A549 (cell line): ENCODE data around the gene FAS. TPM values are rescaled to one million over a fixed set of nuclear protein-coding genes. Genes with fewer than 3 reads are reported as not detected.

ENCODE experiments used
- ATAC-seq, 2 experiments: fragments of 200-7000 bp in 1 of 2; fragments of >200 bp in 1 of 2; cut with Nextera tagmentation in 1 of 2; cut with Tn5 transposase in 1 of 2; 3 replicates each; pipeline versions ENCODE4 v1.8.0 to v1.9.1; 2018 to 2020; ENCODE audit warnings: mild to moderate bottlenecking in 1 of 2, moderate library complexity in 1 of 2
- CTCF ChIA-PET: fragments of 300-600 bp; sonication (Branson Sonifier 250); formaldehyde crosslinking; extraction: SDS; loops from one replicate; lab custom pipeline; 2021; ENCODE audit warnings: antibody characterized with exemption, inconsistent platforms; lab: Yijun Ruan, JAX
- POLR2A ChIA-PET: fragments of 350-600 bp; formaldehyde crosslinking; extraction: SDS; loops from one replicate; lab custom pipeline; 2021; ENCODE audit warnings: antibody characterized with exemption, inconsistent platforms; lab: Yijun Ruan, JAX
- DNase-seq, 2 experiments: peaks; one replicate each; pipeline versions ENCODE4 v3.0.0 to v3.0.0-alpha.2; 2011 to 2016; ENCODE audit warnings: low read depth in 1 of 2, low spot score in 1 of 2
- FAIRE-seq: peaks from 2 replicates; lab custom pipeline; 2011; peaks lifted over from hg19 to GRCh38; lab: Jason Lieb, UNC
- H3K27ac ChIP-seq, 2 experiments: fragments of >200 bp; sonication (Bioruptor Twin); formaldehyde crosslinking; 3 replicates each; pipeline ENCODE4 v1.5.1; 2016 to 2017
- H3K4me1 ChIP-seq: fragments of >200 bp; sonication (Bioruptor Twin); formaldehyde crosslinking; 3 replicates; pipeline ENCODE4 v1.6.1; 2016
- H3K4me2 ChIP-seq: fragments of >200 bp; sonication (Bioruptor Twin); formaldehyde crosslinking; 3 replicates; pipeline ENCODE4 v1.6.1; 2016
- H3K4me3 ChIP-seq: fragments of >200 bp; sonication (Bioruptor Twin); formaldehyde crosslinking; 3 replicates; pipeline ENCODE4 v1.5.1; 2016
- H3K9me3 ChIP-seq: fragments of >200 bp; sonication (Bioruptor Twin); formaldehyde crosslinking; 3 replicates; pipeline ENCODE4 v1.6.1; 2016
- CEBPB ChIP-seq, 2 experiments: fragments of >200 bp in 1 of 2; sonication (Bioruptor Twin) in 1 of 2; formaldehyde crosslinking in 1 of 2; IDR thresholded peaks; 2 replicates each; pipeline ENCODE4 v1.6.1; 2012 to 2016
- CHD4 ChIP-seq: fragments of 200-600 bp; sonication (generic); IDR thresholded peaks from 2 replicates; pipeline ENCODE4 v1.6.1; 2016; ENCODE audit warnings: antibody characterized with exemption, mild to moderate bottlenecking, borderline replicate concordance
- EHMT2 ChIP-seq: fragments of 200-600 bp; sonication (generic); IDR thresholded peaks from 2 replicates; pipeline ENCODE4 v1.6.1; 2016; ENCODE audit warnings: antibody characterized with exemption, low read depth, mild to moderate bottlenecking, moderate library complexity
- ESRRA ChIP-seq: fragments of 150-350 bp; IDR thresholded peaks from 2 replicates; pipeline ENCODE4 v1.6.1; 2014; ENCODE audit warnings: mild to moderate bottlenecking, low read length, borderline replicate concordance
- FOSL2 ChIP-seq, 2 experiments: fragments of 450-650 bp in 1 of 2; fragments of >200 bp in 1 of 2; sonication (Bioruptor Twin) in 1 of 2; formaldehyde crosslinking; IDR thresholded peaks; 2 replicates each; pipeline versions ENCODE4 v1.5.0 to v1.6.1; 2016 to 2020; ENCODE audit warnings: mild to moderate bottlenecking in 1 of 2, moderate library complexity in 1 of 2
- HDAC2 ChIP-seq: fragments of 200-600 bp; sonication (generic); IDR thresholded peaks from 2 replicates; pipeline ENCODE4 v1.6.1; 2016
- MAFK ChIP-seq: fragments of 450-650 bp; IDR thresholded peaks from 2 replicates; pipeline ENCODE4 v1.6.1; 2014; ENCODE audit not compliant: partially characterized antibody
- MYC ChIP-seq: IDR thresholded peaks from 2 replicates; pipeline ENCODE4 v1.6.1; 2012; ENCODE audit warnings: mild to moderate bottlenecking, inconsistent platforms, low read length, improper control_type of control experiment, borderline replicate concordance
- RAD21 ChIP-seq, 2 experiments: fragments of >200 bp in 1 of 2; sonication (Bioruptor Twin) in 1 of 2; formaldehyde crosslinking in 1 of 2; IDR thresholded peaks in 1 of 2; conservative IDR thresholded peaks in 1 of 2; 2 replicates in 1 of 2; 3 replicates in 1 of 2; pipeline ENCODE4 v1.6.1; 2012 to 2018; ENCODE audit warnings: inconsistent platforms in 1 of 2
- RARB ChIP-seq: fragments of 250-450 bp; sonication (Bioruptor Pico); IDR thresholded peaks from 2 replicates; pipeline ENCODE4 v1.8.0; 2021; ENCODE audit warnings: mild to moderate bottlenecking, moderate library complexity
- ZC3H11A ChIP-seq: fragments of 450-650 bp; IDR thresholded peaks from 2 replicates; pipeline ENCODE4 v1.6.1; 2014; ENCODE audit warnings: antibody characterized with exemption, mild to moderate bottlenecking
- WGBS: methylation state at CpG from one replicate; pipeline ENCODE4 v1.1.6; 2017; ENCODE audit errors: missing lambda C conversion rate; 5-methylcytosine and 5-hydroxymethylcytosine counted together
- polyA plus RNA-seq, 4 experiments: library from polyadenylated mRNA; depleted of rRNA in 3 of 4; stranded (reverse); fragments of >200 nt; fragmentation: RNase III in 1 of 4; extraction: RNeasy Plus Mini Kit Qiagen cat#74134 plus additional on column Dnase treatment in 1 of 4; gene quantifications; 2 replicates in 3 of 4; 3 replicates in 1 of 4; pipeline ENCODE4 v1.2.3, GENCODE V29; 2011 to 2017
- TF ChIP-seq, protein P1 (sequence below): fragments of 250-450 bp; sonication (Bioruptor Pico); IDR thresholded peaks from 2 replicates; pipeline ENCODE4 v1.5.0; 2020; ENCODE audit warnings: low read depth, mild to moderate bottlenecking, moderate library complexity
- TF ChIP-seq, protein P2 (sequence below): IDR thresholded peaks from 2 replicates; pipeline ENCODE4 v1.6.1; 2012
- TF ChIP-seq, protein P3 (sequence below): fragments of >200 bp; sonication (Bioruptor Twin); formaldehyde crosslinking; IDR thresholded peaks from 3 replicates; pipeline ENCODE4 v1.5.1; 2016

The FAS gene
- polyA plus RNA-seq, 2 of the 4 experiments (the other 2 are of a cell fraction), result 21.0 to 29.5 TPM

- CTCF ChIA-PET, result interaction anchor here (1.6 to 4.4 kb wide), 5 partner anchors 12 to 186 kb away, joined by 8 to 90 read pairs (median 44); partner anchors contain the start of gene CH25H
- Histone ChIP-seq H3K4me2 (peak overlapping the region; percentile 60), H3K4me1 (peaks cover 23% of the 10 kb centered on the region), H3K27ac (peak overlapping the region in 1 of 2 experiments; percentile 75; a peak in 3 of 6 replicates), H3K4me3 (no peak overlapping the region), H3K9me3 (no peaks in the 10 kb centered on the region)
- POLR2A ChIA-PET, result no interaction called here
- 18% methylated on average over 8 of the region's 8 CpGs for WGBS
- DNase-seq (peak; percentile 31 to 47), ATAC-seq (peak; percentile 80 to 87; a peak in 5 of 6 replicates), FAIRE-seq (no peak)
- TF ChIP-seq CEBPB (IDR thresholded peaks at IDR 0.05), result peak; percentile 46 to 85; a peak in 3 of 4 replicates
- no peak for TF ChIP-seq CHD4
- TF ChIP-seq FOSL2 (IDR thresholded peaks at IDR 0.05), result no peak
- TF ChIP-seq FOSL2 (CRISPR knock-in tag; IDR thresholded peaks at IDR 0.05), result peak; percentile 48; the same call in 1 of the 2 replicates
- peak; percentile 82 for TF ChIP-seq MAFK
- TF ChIP-seq MYC, result no peak
- no peak for TF ChIP-seq ESRRA
- no peak for TF ChIP-seq ZC3H11A
Observed at GRCh38 chr10:89032141-89032891, 41.7 kb downstream of the FAS start.

GRCh38 chr10:89035461-89035860, 44.9 kb downstream of the FAS start:
- Histone ChIP-seq H3K4me1 (peaks cover 23% of the 10 kb centered on the region), H3K4me2 (no peak overlapping the region), H3K9me3 (no peaks in the 10 kb centered on the region), H3K27ac (no peak overlapping the region), H3K4me3 (no peak overlapping the region)
- 64% methylated on average over 1 of the region's 1 CpG for WGBS
- TF ChIP-seq, protein P1, sequence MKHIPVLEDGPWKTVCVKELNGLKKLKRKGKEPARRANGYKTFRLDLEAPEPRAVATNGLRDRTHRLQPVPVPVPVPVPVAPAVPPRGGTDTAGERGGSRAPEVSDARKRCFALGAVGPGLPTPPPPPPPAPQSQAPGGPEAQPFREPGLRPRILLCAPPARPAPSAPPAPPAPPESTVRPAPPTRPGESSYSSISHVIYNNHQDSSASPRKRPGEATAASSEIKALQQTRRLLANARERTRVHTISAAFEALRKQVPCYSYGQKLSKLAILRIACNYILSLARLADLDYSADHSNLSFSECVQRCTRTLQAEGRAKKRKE (CRISPR knock-in tag), result no peak
- no peak for TF ChIP-seq ESRRA
- no peak for TF ChIP-seq EHMT2
- TF ChIP-seq HDAC2, result no peak
- TF ChIP-seq, protein P2, sequence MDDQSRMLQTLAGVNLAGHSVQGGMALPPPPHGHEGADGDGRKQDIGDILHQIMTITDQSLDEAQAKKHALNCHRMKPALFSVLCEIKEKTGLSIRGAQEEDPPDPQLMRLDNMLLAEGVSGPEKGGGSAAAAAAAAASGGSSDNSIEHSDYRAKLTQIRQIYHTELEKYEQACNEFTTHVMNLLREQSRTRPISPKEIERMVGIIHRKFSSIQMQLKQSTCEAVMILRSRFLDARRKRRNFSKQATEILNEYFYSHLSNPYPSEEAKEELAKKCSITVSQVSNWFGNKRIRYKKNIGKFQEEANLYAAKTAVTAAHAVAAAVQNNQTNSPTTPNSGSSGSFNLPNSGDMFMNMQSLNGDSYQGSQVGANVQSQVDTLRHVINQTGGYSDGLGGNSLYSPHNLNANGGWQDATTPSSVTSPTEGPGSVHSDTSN, result no peak
- no peak for TF ChIP-seq RARB (CRISPR knock-in tag)
- TF ChIP-seq, protein P3, sequence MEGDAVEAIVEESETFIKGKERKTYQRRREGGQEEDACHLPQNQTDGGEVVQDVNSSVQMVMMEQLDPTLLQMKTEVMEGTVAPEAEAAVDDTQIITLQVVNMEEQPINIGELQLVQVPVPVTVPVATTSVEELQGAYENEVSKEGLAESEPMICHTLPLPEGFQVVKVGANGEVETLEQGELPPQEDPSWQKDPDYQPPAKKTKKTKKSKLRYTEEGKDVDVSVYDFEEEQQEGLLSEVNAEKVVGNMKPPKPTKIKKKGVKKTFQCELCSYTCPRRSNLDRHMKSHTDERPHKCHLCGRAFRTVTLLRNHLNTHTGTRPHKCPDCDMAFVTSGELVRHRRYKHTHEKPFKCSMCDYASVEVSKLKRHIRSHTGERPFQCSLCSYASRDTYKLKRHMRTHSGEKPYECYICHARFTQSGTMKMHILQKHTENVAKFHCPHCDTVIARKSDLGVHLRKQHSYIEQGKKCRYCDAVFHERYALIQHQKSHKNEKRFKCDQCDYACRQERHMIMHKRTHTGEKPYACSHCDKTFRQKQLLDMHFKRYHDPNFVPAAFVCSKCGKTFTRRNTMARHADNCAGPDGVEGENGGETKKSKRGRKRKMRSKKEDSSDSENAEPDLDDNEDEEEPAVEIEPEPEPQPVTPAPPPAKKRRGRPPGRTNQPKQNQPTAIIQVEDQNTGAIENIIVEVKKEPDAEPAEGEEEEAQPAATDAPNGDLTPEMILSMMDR, result no peak
- CTCF ChIA-PET, result interaction anchor here (3.2 kb wide), 1 partner anchor 179 kb away, joined by 8 read pairs; no protein-coding TSS in a partner anchor
- POLR2A ChIA-PET, result no interaction called here
- ATAC-seq, result no peak
- no peak for DNase-seq
- no peak for FAIRE-seq

DNA sequence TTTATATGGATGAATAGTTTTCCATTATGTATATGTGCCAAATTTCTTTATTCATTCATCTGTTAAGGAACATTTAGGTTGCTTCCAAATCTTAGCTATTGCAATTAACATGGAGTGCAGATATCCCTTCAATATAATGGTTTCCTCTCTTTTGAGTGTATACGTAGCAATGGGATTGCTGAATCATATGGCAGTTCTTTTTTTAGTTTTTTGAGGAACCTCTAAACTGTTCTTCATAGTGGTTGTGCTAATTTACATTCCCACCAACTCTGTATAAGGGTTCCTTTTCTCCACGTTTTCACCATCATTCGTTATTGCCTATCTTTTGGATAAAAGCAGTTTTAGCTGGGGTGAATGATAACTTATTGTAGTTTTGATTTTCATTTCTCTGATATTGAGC, 46.5 kb downstream of the FAS start:
- no peaks in the 10 kb centered on the region for H3K9me3 ChIP-seq
- H3K27ac ChIP-seq, result no peak overlapping the region
- H3K4me1 ChIP-seq, result peaks cover 8% of the 10 kb centered on the region
- TF ChIP-seq MAFK (no peak), RAD21 (conservative IDR thresholded peaks at IDR 0.05 in 1 of 2, IDR thresholded peaks at IDR 0.05 in 1 of 2) (no peak)
- TF ChIP-seq, protein P3, result no peak
- TF ChIP-seq, all 56 proteins: peak for 0
- FAIRE-seq (no peak), ATAC-seq (no peak), DNase-seq (no peak)
- ChIA-PET CTCF (interaction anchor here (1.4 kb wide), 1 partner anchor 201 kb away, joined by 4 read pairs; no protein-coding TSS in a partner anchor), POLR2A (no interaction called here)
- WGBS, result 57% methylated on average over 3 of the region's 3 CpGs
- Histone ChIP-seq H3K4me2 (no peak overlapping the region), H3K4me3 (no peak overlapping the region)
